OCI-LY3 (cell line): Measurements from ENCODE around the gene WDFY1.

Experiments used
- H2AFZ ChIP-seq: fragments of 200-600, 300-600 bp; shearing (Covaris generic); 2 replicates; pipeline ENCODE4 v1.6.0; 2014; ENCODE audit warnings: antibody characterized with exemption, low read depth, low read length
- H3K27ac ChIP-seq: fragments of 200-600, 300-600 bp; sonication (generic); 2 replicates; pipeline ENCODE4 v1.5.1; 2014; ENCODE audit warnings: mild to moderate bottlenecking, low read length, moderate library complexity, mixed read lengths
- H3K27me3 ChIP-seq: fragments of 200-600, 300-600 bp; sonication (generic); 2 replicates; pipeline ENCODE4 v1.6.1; 2014; ENCODE audit warnings: low read depth, low read length, mixed read lengths
- H3K36me3 ChIP-seq: fragments of 200-600, 300-600 bp; sonication (generic); replicated peaks from 2 replicates; pipeline ENCODE3; 2014; ENCODE audit warnings: low read depth, low read length, mixed read lengths
- H3K4me1 ChIP-seq: fragments of 300-600, 200-600 bp; sonication (generic); 2 replicates; pipeline ENCODE4 v1.6.1; 2014; ENCODE audit warnings: low read length, mixed read lengths
- H3K4me2 ChIP-seq: fragments of 200-600, 300-600 bp; sonication (generic); 2 replicates; pipeline ENCODE4 v1.6.1; 2014; ENCODE audit warnings: low read length, mixed read lengths
- H3K4me3 ChIP-seq: fragments of 300-600, 200-600 bp; sonication (generic); 2 replicates; pipeline ENCODE4 v1.5.1; 2014; ENCODE audit warnings: antibody characterized with exemption, mild to moderate bottlenecking, low read length, moderate library complexity
- H3K79me2 ChIP-seq: fragments of 300-600, 200-600 bp; shearing (Covaris generic); 2 replicates; pipeline ENCODE4 v1.6.1; 2014; ENCODE audit warnings: mild to moderate bottlenecking, low read length, mixed read lengths
- H3K9ac ChIP-seq: fragments of 300-600, 200-600 bp; shearing (Covaris generic); 2 replicates; pipeline ENCODE4 v1.6.0; 2014; ENCODE audit warnings: mild to moderate bottlenecking, low read length, moderate library complexity
- H3K9me3 ChIP-seq: fragments of 200-600, 300-600 bp; shearing (Covaris generic); 2 replicates; pipeline ENCODE4 v1.6.1; 2014; ENCODE audit warnings: low read length, mixed read lengths; ENCODE audit not compliant: insufficient read depth
- H4K20me1 ChIP-seq: fragments of 200-600, 300-600 bp; sonication (generic); 2 replicates; pipeline ENCODE4 v1.6.1; 2016; ENCODE audit warnings: low read length, mixed read lengths; ENCODE audit not compliant: insufficient read depth
- CTCF ChIP-seq: fragments of 200-600, 300-600 bp; sonication (generic); IDR thresholded peaks from 2 replicates; pipeline ENCODE4 v1.5.1; 2014; ENCODE audit warnings: antibody characterized with exemption, low read length, low read depth
- EZH2phosphoT487 ChIP-seq: fragments of 200-600 bp; shearing (Covaris generic); IDR thresholded peaks from 2 replicates; pipeline ENCODE4 v1.6.1; 2018; ENCODE audit warnings: antibody characterized with exemption, mixed run types, low read depth

Gene WDFY1

GRCh38 chr2:223915071-223915470 is 30.1 kb downstream of the WDFY1 start:
- Histone ChIP-seq H3K36me3 (no peaks in the 10 kb centered on the region), H3K27ac (no peak overlapping the region), H3K4me3 (no peak overlapping the region), H4K20me1 (peaks cover 23% of the 10 kb centered on the region), H2AFZ (no peak overlapping the region), H3K79me2 (peaks cover 7% of the 10 kb centered on the region), H3K4me1 (no peaks in the 10 kb centered on the region), H3K4me2 (no peak overlapping the region), H3K9me3 (no peaks in the 10 kb centered on the region), H3K27me3 (no peaks in the 10 kb centered on the region), H3K9ac (no peak overlapping the region)
- TF ChIP-seq CTCF, result no peak
- TF ChIP-seq EZH2phosphoT487, result no peak

- Histone ChIP-seq H4K20me1 (peaks cover 16% of the 10 kb centered on the region), H3K79me2 (no peaks in the 10 kb centered on the region), H3K4me1 (no peaks in the 10 kb centered on the region), H3K4me2 (no peak overlapping the region), H3K4me3 (no peak overlapping the region), H3K27ac (no peak overlapping the region), H3K9me3 (no peaks in the 10 kb centered on the region), H3K36me3 (no peaks in the 10 kb centered on the region), H2AFZ (no peak overlapping the region), H3K27me3 (no peaks in the 10 kb centered on the region), H3K9ac (no peak overlapping the region)
- TF ChIP-seq EZH2phosphoT487 (no peak), CTCF (no peak)
These were observed 30.8 kb downstream of the WDFY1 start for GRCh38 chr2:223914324-223914723.

GRCh38 chr2:223909001-223909741 is 36.0 kb downstream of the WDFY1 start:
- Histone ChIP-seq H3K4me1 (no peaks in the 10 kb centered on the region), H4K20me1 (peaks cover 10% of the 10 kb centered on the region), H2AFZ (no peak overlapping the region), H3K9ac (no peak overlapping the region), H3K9me3 (no peaks in the 10 kb centered on the region), H3K4me2 (no peak overlapping the region), H3K27me3 (no peaks in the 10 kb centered on the region), H3K27ac (no peak overlapping the region), H3K36me3 (no peaks in the 10 kb centered on the region), H3K4me3 (no peak overlapping the region), H3K79me2 (no peaks in the 10 kb centered on the region)
- TF ChIP-seq CTCF, result no peak
- TF ChIP-seq EZH2phosphoT487, result no peak

- H3K4me3 ChIP-seq, result no peak overlapping the region
- no peaks in the 10 kb centered on the region for H3K27me3 ChIP-seq
- H3K4me2 ChIP-seq, result no peak overlapping the region
- no peaks in the 10 kb centered on the region for H3K36me3 ChIP-seq
- TF ChIP-seq CTCF (no peak), EZH2phosphoT487 (no peak)
- H3K9me3 ChIP-seq, result no peaks in the 10 kb centered on the region
- no peak overlapping the region for H3K9ac ChIP-seq
- H2AFZ ChIP-seq, result no peak overlapping the region
- H4K20me1 ChIP-seq, result peaks cover 10% of the 10 kb centered on the region
- no peaks in the 10 kb centered on the region for H3K79me2 ChIP-seq
- no peaks in the 10 kb centered on the region for H3K4me1 ChIP-seq
- no peak overlapping the region for H3K27ac ChIP-seq
These were observed 36.7 kb downstream of the WDFY1 start for GRCh38 chr2:223908304-223908998.
